B cell (primary cell): ENCODE results near the gene KLHL25.

ENCODE experiments used
- CTCF ChIP-seq: fragments of 200-600 bp; IDR thresholded peaks from one replicate; pipeline ENCODE4 v1.8.0; 2022; ENCODE audit warnings: antibody characterized with exemption, mild to moderate bottlenecking
- EZH2 ChIP-seq: IDR thresholded peaks from 2 replicates; pipeline ENCODE4 v1.6.1; 2012; ENCODE audit warnings: borderline replicate concordance, low read depth, mild to moderate bottlenecking, moderate library complexity, low read length; ENCODE audit not compliant: insufficient read depth, poor library complexity, severe bottlenecking

GRCh38 chr15:85805420-85805819 lies 10.7 kb upstream of the KLHL25 start:
- TF ChIP-seq CTCF (no peak), EZH2 (no peak)
